ENCODE data around the gene KCTD16.

DNA sequence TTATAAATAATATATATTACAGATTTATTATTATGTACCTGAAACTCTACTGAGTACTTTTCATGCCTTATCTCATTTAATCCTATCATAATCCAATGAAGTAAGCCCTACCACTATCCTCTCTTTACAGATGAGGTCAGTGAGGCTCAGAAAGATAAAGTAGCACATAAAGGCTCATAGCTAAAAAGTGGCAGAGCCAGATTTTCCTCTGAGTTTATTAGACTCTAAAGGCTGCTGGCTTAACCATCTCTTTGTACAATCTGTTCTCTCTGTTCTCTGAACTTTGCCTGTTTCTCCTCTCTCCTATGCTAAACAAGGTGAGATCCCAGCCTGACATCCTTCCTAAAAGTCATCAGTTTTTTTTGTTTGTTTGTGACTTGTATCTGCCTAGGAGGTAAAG is 311.2 kb downstream of the KCTD16 start:
- no peak for TF ChIP-seq EZH2 (IDR thresholded peaks at IDR 0.05; ENCODE audit: borderline replicate concordance, low read length)
- TF ChIP-seq, protein P1, sequence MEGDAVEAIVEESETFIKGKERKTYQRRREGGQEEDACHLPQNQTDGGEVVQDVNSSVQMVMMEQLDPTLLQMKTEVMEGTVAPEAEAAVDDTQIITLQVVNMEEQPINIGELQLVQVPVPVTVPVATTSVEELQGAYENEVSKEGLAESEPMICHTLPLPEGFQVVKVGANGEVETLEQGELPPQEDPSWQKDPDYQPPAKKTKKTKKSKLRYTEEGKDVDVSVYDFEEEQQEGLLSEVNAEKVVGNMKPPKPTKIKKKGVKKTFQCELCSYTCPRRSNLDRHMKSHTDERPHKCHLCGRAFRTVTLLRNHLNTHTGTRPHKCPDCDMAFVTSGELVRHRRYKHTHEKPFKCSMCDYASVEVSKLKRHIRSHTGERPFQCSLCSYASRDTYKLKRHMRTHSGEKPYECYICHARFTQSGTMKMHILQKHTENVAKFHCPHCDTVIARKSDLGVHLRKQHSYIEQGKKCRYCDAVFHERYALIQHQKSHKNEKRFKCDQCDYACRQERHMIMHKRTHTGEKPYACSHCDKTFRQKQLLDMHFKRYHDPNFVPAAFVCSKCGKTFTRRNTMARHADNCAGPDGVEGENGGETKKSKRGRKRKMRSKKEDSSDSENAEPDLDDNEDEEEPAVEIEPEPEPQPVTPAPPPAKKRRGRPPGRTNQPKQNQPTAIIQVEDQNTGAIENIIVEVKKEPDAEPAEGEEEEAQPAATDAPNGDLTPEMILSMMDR (conservative IDR thresholded peaks at IDR 0.05 in 1 of 2, IDR thresholded peaks at IDR 0.05 in 1 of 2; ENCODE audit: extremely low read depth in 1 of 2, insufficient read depth in 1 of 2, low read depth in 1 of 2, low read length in 2 of 2) = no peak
